Pons (tissue), 1 donor: Measurements from ENCODE around the gene PODXL.
"Not testable (repeated sequence)": the region's sequence is repeated elsewhere in the genome, so short reads cannot be mapped to it uniquely, and the experiment has no call there.

ENCODE experiments used
- DNase-seq: peaks from one replicate; pipeline ENCODE4 v3.0.0-alpha.2; 2016; ENCODE audit warnings: low spot score

PODXL gene

GRCh38 chr7:131489881-131490280, 66.5 kb downstream of the PODXL start:
- DNase-seq = no peak

GRCh38 chr7:131489196-131489595, 67.2 kb downstream of the PODXL start:
- DNase-seq = no peak

GRCh38 chr7:131488361-131488760, 68.1 kb downstream of the PODXL start:
- DNase-seq = no peak

- no peak for DNase-seq
Observed at GRCh38 chr7:131487217-131487616, 69.2 kb downstream of the PODXL start.

- no peak for DNase-seq
Observed at GRCh38 chr7:131486346-131486745, 70.1 kb downstream of the PODXL start.

- no peak for DNase-seq
Observed at GRCh38 chr7:131483586-131483985, 72.8 kb downstream of the PODXL start.

GRCh38 chr7:131482800-131483199, 73.6 kb downstream of the PODXL start:
- DNase-seq = no peak

- no peak for DNase-seq
Observed at GRCh38 chr7:131480384-131481315, 75.8 kb downstream of the PODXL start.

- no peak for DNase-seq
Observed at GRCh38 chr7:131476740-131477139, 79.7 kb downstream of the PODXL start.

- no peak for DNase-seq
Observed at GRCh38 chr7:131471250-131472004, 85.0 kb downstream of the PODXL start.

GRCh38 chr7:131467788-131468187, 88.6 kb downstream of the PODXL start:
- no peak for DNase-seq

- no peak for DNase-seq
Observed at GRCh38 chr7:131466735-131467365, 89.6 kb downstream of the PODXL start.

GRCh38 chr7:131462715-131463114, 93.7 kb downstream of the PODXL start:
- DNase-seq = not testable (repeated sequence)

- DNase-seq = no peak
Observed at GRCh38 chr7:131462059-131462458, 94.4 kb downstream of the PODXL start.

- no peak for DNase-seq
Observed at GRCh38 chr7:131459256-131459655, 97.2 kb downstream of the PODXL start.

GRCh38 chr7:131456338-131456737, 100.1 kb downstream of the PODXL start:
- DNase-seq = no peak

GRCh38 chr7:131455546-131455945, 100.9 kb downstream of the PODXL start:
- no peak for DNase-seq

- DNase-seq = no peak
Observed at GRCh38 chr7:131455001-131455400, 101.4 kb downstream of the PODXL start.

GRCh38 chr7:131454498-131454897, 101.9 kb downstream of the PODXL start:
- no peak for DNase-seq
